HepG2 (cell line): ENCODE results near the gene MAPK6. TPM values are rescaled to one million over a fixed set of nuclear protein-coding genes. Genes with fewer than 3 reads are reported as not detected.

ENCODE experiments used
- ATAC-seq: fragments of 200-7000 bp; cut with Tn5 transposase; 3 replicates; pipeline ENCODE4 v1.9.1; 2020; ENCODE audit warnings: mild to moderate bottlenecking, moderate library complexity
- BruUV-seq: library from RNA; stranded (reverse); fragments of 400-500 nt; replicated peaks from 2 replicates; lab custom pipeline; 2021; lab: Mats Ljungman, UMichigan
- CTCF ChIA-PET: fragments of 300-600 bp; formaldehyde crosslinking; extraction: SDS; loops from one replicate; lab custom pipeline; 2021; ENCODE audit warnings: low total read pairs, inconsistent platforms, low intra/inter-chr PET ratio; lab: Yijun Ruan, JAX
- POLR2A ChIA-PET: fragments of 350-600 bp; sonication (Branson Sonifier 250); formaldehyde crosslinking; loops from one replicate; lab custom pipeline; 2020; ENCODE audit warnings: antibody characterized with exemption, inconsistent platforms; lab: Yijun Ruan, JAX
- DNase-seq: peaks from one replicate; pipeline ENCODE4 v3.0.0-alpha.2; 2015; ENCODE audit warnings: low spot score
- FAIRE-seq: peaks from 3 replicates; lab custom pipeline; 2011; peaks lifted over from hg19 to GRCh38; lab: Jason Lieb, UNC
- H2AFZ ChIP-seq: one replicate; pipeline ENCODE4 v1.6.1; 2011; ENCODE audit warnings: low read length, inconsistent platforms
- H3K27ac ChIP-seq: fragments of 300-600 bp; 3 replicates; pipeline ENCODE4 v1.8.0; 2011; ENCODE audit warnings: mixed run types, mild to moderate bottlenecking, mixed read lengths, low read length, inconsistent platforms; ENCODE audit not compliant: insufficient read depth; ENCODE audit errors: extremely low read length
- H3K27me3 ChIP-seq, 2 experiments: fragments of 200-600 bp in 1 of 2; 2 replicates in 1 of 2; 3 replicates in 1 of 2; pipeline versions ENCODE4 v1.6.0 to v1.8.0; 2011; ENCODE audit warnings: low read length in 2 of 2, mild to moderate bottlenecking in 2 of 2, moderate library complexity in 2 of 2, inconsistent platforms in 1 of 2; ENCODE audit not compliant: insufficient read depth in 2 of 2, control insufficient read depth in 1 of 2
- H3K36me3 ChIP-seq, 2 experiments: fragments of 200-600 bp in 1 of 2; replicated peaks in 1 of 2; 2 replicates in 1 of 2; 3 replicates in 1 of 2; pipeline versions ENCODE4 v1.5.1 to v1.8.0; 2011; ENCODE audit warnings: low read length in 2 of 2, inconsistent platforms in 1 of 2; ENCODE audit not compliant: insufficient read depth in 2 of 2, control insufficient read depth in 1 of 2
- H3K4me1 ChIP-seq: 2 replicates; pipeline ENCODE4 v1.5.1; 2012; ENCODE audit warnings: low read length, inconsistent platforms; ENCODE audit not compliant: insufficient read depth
- H3K4me2 ChIP-seq: 2 replicates; pipeline ENCODE4 v1.6.0; 2011; ENCODE audit warnings: low read depth, low read length, inconsistent platforms
- H3K4me3 ChIP-seq, 3 experiments: fragments of 200-600 bp in 1 of 3; sonication (generic), shearing (Covaris generic) in 1 of 3; replicated peaks in 1 of 3; 2 replicates each; pipeline ENCODE4 v1.5.1; 2011 to 2016; ENCODE audit warnings: low read length in 3 of 3, inconsistent platforms in 2 of 3, low read depth in 2 of 3, mild to moderate bottlenecking in 2 of 3, control low read depth in 1 of 3, mixed read lengths in 1 of 3; ENCODE audit not compliant: insufficient read depth in 1 of 3
- H3K79me2 ChIP-seq: one replicate; pipeline ENCODE4 v1.6.1; 2011; ENCODE audit warnings: low read length, inconsistent platforms; ENCODE audit not compliant: insufficient read depth
- H3K9ac ChIP-seq: 2 replicates; pipeline ENCODE4 v1.6.0; 2011; ENCODE audit warnings: mild to moderate bottlenecking, low read depth, low read length, inconsistent platforms; ENCODE audit not compliant: insufficient read depth
- H3K9me3 ChIP-seq: 2 replicates; pipeline ENCODE4 v1.5.1; 2012; ENCODE audit warnings: mild to moderate bottlenecking, low read length
- H4K20me1 ChIP-seq: 2 replicates; pipeline ENCODE4 v1.6.0; 2011; ENCODE audit warnings: inconsistent platforms, mild to moderate bottlenecking, low read length, moderate library complexity; ENCODE audit not compliant: insufficient read depth
- HNF4G ChIP-seq, 2 experiments: sonication (generic) in 1 of 2; formaldehyde crosslinking in 1 of 2; IDR thresholded peaks; 2 replicates each; pipeline versions ENCODE4 v1.4.0 to v1.6.1; 2011 to 2020; ENCODE audit warnings: borderline replicate concordance in 2 of 2, low read depth in 2 of 2, mild to moderate bottlenecking in 2 of 2, low read length in 1 of 2, missing genetic modification reagents in 1 of 2, moderate library complexity in 1 of 2
- KDM1A ChIP-seq: IDR thresholded peaks from 2 replicates; pipeline ENCODE4 v1.6.1; 2016; ENCODE audit warnings: missing compliant biosample characterization
- NCOR1 ChIP-seq: fragments of 200-600 bp; sonication (generic); IDR thresholded peaks from 2 replicates; pipeline ENCODE4 v1.7.0; 2017; ENCODE audit warnings: antibody characterized with exemption, low read length, borderline replicate concordance
- PHF5A ChIP-seq: IDR thresholded peaks from one replicate; pipeline ENCODE4 v1.6.1; 2018; ENCODE audit warnings: low read depth, missing genetic modification reagents; ENCODE audit not compliant: unreplicated experiment
- POLR2A ChIP-seq, 2 experiments: IDR thresholded peaks; 2 replicates each; pipeline ENCODE4 v1.6.1; 2011; ENCODE audit warnings: low read depth in 2 of 2, low read length in 2 of 2, mild to moderate bottlenecking in 1 of 2, moderate library complexity in 1 of 2; ENCODE audit not compliant: insufficient read depth in 1 of 2
- SIX4 ChIP-seq: sonication (generic); formaldehyde crosslinking; IDR thresholded peaks from 2 replicates; pipeline ENCODE4 v1.4.0; 2020; ENCODE audit warnings: missing genetic modification reagents
- SP1 ChIP-seq, 2 experiments: fragments of 450-650 bp in 1 of 2; sonication (generic) in 1 of 2; formaldehyde crosslinking in 1 of 2; IDR thresholded peaks; 2 replicates each; pipeline versions ENCODE4 v1.4.0 to v1.6.1; 2016 to 2020; ENCODE audit warnings: missing genetic modification reagents in 1 of 2
- ZNF343 ChIP-seq: sonication (generic); formaldehyde crosslinking; IDR thresholded peaks from 2 replicates; pipeline ENCODE4 v1.4.0; 2020; ENCODE audit warnings: mild to moderate bottlenecking, missing genetic modification reagents
- ZNF441 ChIP-seq: sonication (generic); formaldehyde crosslinking; IDR thresholded peaks from 2 replicates; pipeline ENCODE4 v1.7.0; 2021; ENCODE audit warnings: missing genetic modification reagents, borderline replicate concordance
- ZNF747 ChIP-seq: sonication (generic); formaldehyde crosslinking; IDR thresholded peaks from 2 replicates; pipeline ENCODE4 v1.8.1; 2023; ENCODE audit warnings: missing genetic modification reagents, mild to moderate bottlenecking, borderline replicate concordance
- ZNF749 ChIP-seq: sonication (generic); formaldehyde crosslinking; IDR thresholded peaks from 2 replicates; pipeline ENCODE4 v1.8.0; 2022; ENCODE audit warnings: mild to moderate bottlenecking, missing genetic modification reagents, moderate library complexity, borderline replicate concordance
- ZNF839 ChIP-seq: sonication (generic); formaldehyde crosslinking; IDR thresholded peaks from 2 replicates; pipeline ENCODE4 v1.4.0; 2020; ENCODE audit warnings: missing genetic modification reagents, mild to moderate bottlenecking, borderline replicate concordance
- ZSCAN31 ChIP-seq: sonication (generic); formaldehyde crosslinking; IDR thresholded peaks from 2 replicates; pipeline ENCODE4 v1.5.0; 2020; ENCODE audit warnings: low read depth, mild to moderate bottlenecking, missing genetic modification reagents
- WGBS: methylation state at CpG from one replicate; pipeline ENCODE4 v1.1.6; 2017; ENCODE audit warnings: low lambda C conversion rate; 5-methylcytosine and 5-hydroxymethylcytosine counted together
- in situ Hi-C: cut with HindIII; loops from 2 replicates; pipeline ENCODE4 v1.10.0; 2017; ENCODE audit warnings: low pct_unique_long_range_greater_than_20kb; ENCODE audit not compliant: extremely low pct_ligation_motif_present
- intact Hi-C: fragments of 100-400 bp; cut with micrococcal nuclease; formaldehyde crosslinking; loops from one replicate; pipeline ENCODE4 v1.10.0; 2022; ENCODE audit not compliant: unreplicated experiment
- polyA plus RNA-seq, 8 experiments: library from polyadenylated mRNA; depleted of rRNA in 3 of 8; stranded (reverse) in 7 of 8; unstranded in 1 of 8; fragments of >200 nt; fragmentation: Illumina TruSeq in 4 of 8; extraction: Trizol in 4 of 8; gene quantifications; 2 replicates each; pipeline versions ENCODE4 v1.2.1 to v1.2.3, GENCODE V29; 2011 to 2016; ENCODE audit warnings: low read depth in 4 of 8, missing spikeins in 1 of 8, mixed read lengths in 1 of 8; ENCODE audit not compliant: insufficient read depth in 1 of 8
- total RNA-seq, 5 experiments: library from RNA; depleted of rRNA; stranded (reverse); fragments of >200 nt; fragmentation: Illumina TruSeq; extraction: Trizol; gene quantifications; 2 replicates each; pipeline ENCODE4 v1.2.3, GENCODE V29; 2016; ENCODE audit warnings: low read depth in 1 of 5
- TF ChIP-seq, protein P1 (sequence below): IDR thresholded peaks from 2 replicates; pipeline ENCODE4 v1.6.1; 2012; ENCODE audit warnings: inconsistent platforms
- TF ChIP-seq, protein P2 (sequence below): sonication (generic); formaldehyde crosslinking; IDR thresholded peaks from 2 replicates; pipeline ENCODE4 v1.4.0; 2020; ENCODE audit warnings: mild to moderate bottlenecking, missing genetic modification reagents

MAPK6 gene
- total and polyA plus RNA-seq, 2 of the 13 experiments (the other 11 are each of a cell fraction or from before 2014, with no cell fraction given) = 89.5 to 99.7 TPM

DNA sequence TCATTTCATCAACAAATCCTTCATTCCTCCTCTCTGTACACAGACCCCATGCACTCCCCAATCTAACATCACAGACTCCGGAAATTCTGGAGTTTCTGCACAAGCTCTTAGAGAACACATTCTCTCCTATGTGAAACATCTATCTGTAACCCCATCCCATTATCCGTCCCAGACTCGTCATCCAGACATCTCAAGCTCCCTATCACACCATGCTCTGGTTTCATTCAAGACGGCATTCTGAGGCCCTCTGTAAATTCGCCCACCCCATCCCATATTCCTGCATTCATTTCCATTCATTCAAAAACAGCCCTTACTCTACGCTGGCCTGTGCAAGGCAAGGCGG is 48.0 kb upstream of the MAPK6 start:
- in situ Hi-C loops (no loop called here), intact Hi-C loops (loop anchor here (1.0 to 2.0 kb wide), 2 partner anchors 10 to 682 kb away; no protein-coding TSS in a partner anchor)
- POLR2A ChIA-PET = interaction anchor here (0.6 to 3.8 kb wide), 28 partner anchors 8 to 209 kb away, joined by 3 to 48 read pairs (median 5); no protein-coding TSS in a partner anchor
- 0% methylated on average over 7 of the region's 7 CpGs for WGBS
- Histone ChIP-seq H3K4me3 (peak overlapping the region; percentile 70 to 100 (median 97)), H3K4me1 (peaks cover 46% of the 10 kb centered on the region), H2AFZ (no peak overlapping the region), H4K20me1 (peaks cover 14% of the 10 kb centered on the region), H3K79me2 (peaks cover 62% of the 10 kb centered on the region), H3K27me3 (no peaks in the 10 kb centered on the region; a peak in 1 of 5 replicates), H3K36me3 (peaks cover 0 to 7% of the 10 kb centered on the region in 2 experiments; a peak in 4 of 5 replicates), H3K9ac (peak overlapping the region; percentile 84), H3K9me3 (no peaks in the 10 kb centered on the region; the same call in 1 of the 2 replicates), H3K27ac (peak overlapping the region; percentile 79), H3K4me2 (peak overlapping the region; percentile 81)
- DNase-seq = no peak
- CTCF ChIA-PET = no interaction called here
- ATAC-seq = peak; percentile 14
- no TSS peak for BruUV-seq
- FAIRE-seq = no peak
- 0 out of 2 replicates have a peak, but pooled peaks have one; percentile 8 for TF ChIP-seq ZSCAN31 (CRISPR knock-in tag)
- no peak for TF ChIP-seq ZNF839 (CRISPR knock-in tag)
- TF ChIP-seq, protein P1, sequence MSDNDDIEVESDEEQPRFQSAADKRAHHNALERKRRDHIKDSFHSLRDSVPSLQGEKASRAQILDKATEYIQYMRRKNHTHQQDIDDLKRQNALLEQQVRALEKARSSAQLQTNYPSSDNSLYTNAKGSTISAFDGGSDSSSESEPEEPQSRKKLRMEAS = 0 out of 2 replicates have a peak, but pooled peaks have one; percentile 10
- no peak for TF ChIP-seq HNF4G (IDR thresholded peaks at IDR 0.05; ENCODE audit: borderline replicate concordance, low read depth, low read length)
- 0 out of 2 replicates have a peak, but pooled peaks have one; percentile 5 for TF ChIP-seq HNF4G (CRISPR knock-in tag; IDR thresholded peaks at IDR 0.05; ENCODE audit: borderline replicate concordance, low read depth)
- TF ChIP-seq, protein P2, sequence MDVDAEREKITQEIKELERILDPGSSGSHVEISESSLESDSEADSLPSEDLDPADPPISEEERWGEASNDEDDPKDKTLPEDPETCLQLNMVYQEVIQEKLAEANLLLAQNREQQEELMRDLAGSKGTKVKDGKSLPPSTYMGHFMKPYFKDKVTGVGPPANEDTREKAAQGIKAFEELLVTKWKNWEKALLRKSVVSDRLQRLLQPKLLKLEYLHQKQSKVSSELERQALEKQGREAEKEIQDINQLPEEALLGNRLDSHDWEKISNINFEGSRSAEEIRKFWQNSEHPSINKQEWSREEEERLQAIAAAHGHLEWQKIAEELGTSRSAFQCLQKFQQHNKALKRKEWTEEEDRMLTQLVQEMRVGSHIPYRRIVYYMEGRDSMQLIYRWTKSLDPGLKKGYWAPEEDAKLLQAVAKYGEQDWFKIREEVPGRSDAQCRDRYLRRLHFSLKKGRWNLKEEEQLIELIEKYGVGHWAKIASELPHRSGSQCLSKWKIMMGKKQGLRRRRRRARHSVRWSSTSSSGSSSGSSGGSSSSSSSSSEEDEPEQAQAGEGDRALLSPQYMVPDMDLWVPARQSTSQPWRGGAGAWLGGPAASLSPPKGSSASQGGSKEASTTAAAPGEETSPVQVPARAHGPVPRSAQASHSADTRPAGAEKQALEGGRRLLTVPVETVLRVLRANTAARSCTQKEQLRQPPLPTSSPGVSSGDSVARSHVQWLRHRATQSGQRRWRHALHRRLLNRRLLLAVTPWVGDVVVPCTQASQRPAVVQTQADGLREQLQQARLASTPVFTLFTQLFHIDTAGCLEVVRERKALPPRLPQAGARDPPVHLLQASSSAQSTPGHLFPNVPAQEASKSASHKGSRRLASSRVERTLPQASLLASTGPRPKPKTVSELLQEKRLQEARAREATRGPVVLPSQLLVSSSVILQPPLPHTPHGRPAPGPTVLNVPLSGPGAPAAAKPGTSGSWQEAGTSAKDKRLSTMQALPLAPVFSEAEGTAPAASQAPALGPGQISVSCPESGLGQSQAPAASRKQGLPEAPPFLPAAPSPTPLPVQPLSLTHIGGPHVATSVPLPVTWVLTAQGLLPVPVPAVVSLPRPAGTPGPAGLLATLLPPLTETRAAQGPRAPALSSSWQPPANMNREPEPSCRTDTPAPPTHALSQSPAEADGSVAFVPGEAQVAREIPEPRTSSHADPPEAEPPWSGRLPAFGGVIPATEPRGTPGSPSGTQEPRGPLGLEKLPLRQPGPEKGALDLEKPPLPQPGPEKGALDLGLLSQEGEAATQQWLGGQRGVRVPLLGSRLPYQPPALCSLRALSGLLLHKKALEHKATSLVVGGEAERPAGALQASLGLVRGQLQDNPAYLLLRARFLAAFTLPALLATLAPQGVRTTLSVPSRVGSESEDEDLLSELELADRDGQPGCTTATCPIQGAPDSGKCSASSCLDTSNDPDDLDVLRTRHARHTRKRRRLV (CRISPR knock-in tag) = 0 out of 2 replicates have a peak, but pooled peaks have one; percentile 10
- TF ChIP-seq NCOR1 = no peak
- TF ChIP-seq POLR2A (IDR thresholded peaks at IDR 0.05; ENCODE audit: insufficient read depth in 1 of 2, low read depth in 2 of 2, low read length in 2 of 2) = 0 out of 4 replicates have a peak, but pooled peaks of 1 of the 2 experiments have one; percentile 22
- 0 out of 2 replicates have a peak, but pooled peaks have one; percentile 7 for TF ChIP-seq ZNF441 (CRISPR knock-in tag)
- TF ChIP-seq ZNF747 (CRISPR knock-in tag) = 0 out of 2 replicates have a peak, but pooled peaks have one; percentile 29
- no peak for TF ChIP-seq ZNF343
- no peak for TF ChIP-seq PHF5A (CRISPR knock-in tag)
- 0 out of 2 replicates have a peak, but pooled peaks have one; percentile 3 for TF ChIP-seq SIX4
- TF ChIP-seq KDM1A (CRISPR knock-in tag) = 0 out of 2 replicates have a peak, but pooled peaks have one; percentile 5
- no peak for TF ChIP-seq SP1 (IDR thresholded peaks at IDR 0.05)
- TF ChIP-seq SP1 (CRISPR knock-in tag; IDR thresholded peaks at IDR 0.05) = no peak
- 0 out of 2 replicates have a peak, but pooled peaks have one; percentile 1 for TF ChIP-seq ZNF749 (CRISPR knock-in tag)
